Heart left ventricle (tissue), 16 donors: ENCODE measurements around the gene CBL. TPM values are rescaled to one million over a fixed set of nuclear protein-coding genes. Genes with fewer than 3 reads are reported as not detected.

Source experiments
- ATAC-seq, 4 donors: fragments of 200-7000 bp; cut with Tn5 transposase; one replicate each; pipeline ENCODE4 v1.9.1; 2020 to 2022; ENCODE audit warnings: moderate library complexity in 4 of 4, mild to moderate bottlenecking in 3 of 4, moderate number of reproducible peaks in 1 of 4
- DNase-seq, 5 donors: peaks; one replicate each; pipeline ENCODE4 v3.0.0-alpha.2; 2020
- H3K27ac ChIP-seq, 12 donors: fragments of 200-600 bp; sonication (generic) in 4 of 12; one replicate each; pipeline versions ENCODE4 v1.5.0 to v1.8.0; 2016 to 2022; ENCODE audit warnings: mild to moderate bottlenecking in 2 of 12
- H3K27me3 ChIP-seq, 9 donors: fragments of 200-600 bp; sonication (generic) in 2 of 9; one replicate each; pipeline versions ENCODE4 v1.5.1 to v1.8.0; 2016 to 2022; ENCODE audit warnings: mild to moderate bottlenecking in 3 of 9
- H3K36me3 ChIP-seq, 9 donors: fragments of 200-600 bp; sonication (generic) in 2 of 9; one replicate each; pipeline versions ENCODE4 v1.5.0 to v1.8.0; 2018 to 2022; ENCODE audit warnings: mild to moderate bottlenecking in 2 of 9
- H3K4me1 ChIP-seq, 12 donors: fragments of 200-600 bp; sonication (generic) in 4 of 12; one replicate each; pipeline versions ENCODE4 v1.5.0 to v1.8.0; 2016 to 2022; ENCODE audit warnings: mild to moderate bottlenecking in 3 of 12
- H3K4me3 ChIP-seq, 12 donors: fragments of 200-600 bp; sonication (generic) in 4 of 12; one replicate each; pipeline versions ENCODE4 v1.5.0 to v1.8.0; 2017 to 2022; ENCODE audit warnings: mild to moderate bottlenecking in 9 of 12, moderate library complexity in 4 of 12
- H3K9me3 ChIP-seq, 12 donors: fragments of 200-600 bp; sonication (generic) in 4 of 12; one replicate each; pipeline versions ENCODE4 v1.5.0 to v1.8.0; 2016 to 2022; ENCODE audit warnings: mild to moderate bottlenecking in 1 of 12
- CTCF ChIP-seq, 12 donors: fragments of 200-600 bp; sonication (generic) in 4 of 12; IDR thresholded peaks; one replicate each; pipeline versions ENCODE4 v1.5.0 to v1.8.0; 2018 to 2022; ENCODE audit warnings: antibody characterized with exemption in 12 of 12, mild to moderate bottlenecking in 5 of 12
- POLR2A ChIP-seq, 2 donors: fragments of 450-650 bp; IDR thresholded peaks; one replicate each; pipeline ENCODE4 v1.6.1; 2017; ENCODE audit warnings: antibody characterized with exemption in 2 of 2, mild to moderate bottlenecking in 2 of 2, moderate library complexity in 2 of 2
- WGBS, 4 donors: extraction: QIAGEN DNeasy Blood & Tissue Kit in 2 of 4; methylation state at CpG; one replicate each; pipeline versions ENCODE4 v1.1.5 to v1.1.7; 2013 to 2018; 5-methylcytosine and 5-hydroxymethylcytosine counted together
- intact Hi-C, 10 donors: fragments of 100-400 bp; cut with DNase I; formaldehyde crosslinking; loops; one replicate each; pipeline versions ENCODE4 v1.11.1 to v1.14.2; 2022
- polyA plus RNA-seq, 2 donors: library from polyadenylated mRNA; stranded (reverse); fragments of 200-250 nt; gene quantifications; one replicate each; pipeline ENCODE4 v1.2.3, GENCODE V29; 2013
- total RNA-seq, 9 donors: library from RNA; depleted of rRNA in 2 of 9; stranded (reverse); fragments of >200 nt in 2 of 9; fragmentation: NEBNext Ultra II Directional in 3 of 9; extraction: Animal tissue kit (Norgen Biotek cat#: 25700) in 3 of 9; gene quantifications; one replicate each; pipeline versions ENCODE4 v1.1.0 to v1.2.4, GENCODE V29; 2016 to 2023
- donor health status: ischemic (EF 13 %, LVEDD 7.1; RV severe dilation, severe dysfunction).
- donor health status: healthy with polysubstance abuse.
- donor health status: DM: no; HTN: yes; CAD: no.
- donor health status: DM: no; HTN: no; CAD: no.
- donor health status: ischemic (EF 25% LVEDD 6.9; RV normal size, moderate dysfunction).
- donor health status: ischemic (EF 25% LVEDD 5.7; RV mildly dilated, moderate dysfunction).
- donor health status: healthy.
- donor health status: DM: yes; HTN: yes; CAD: no.
- donor health status: ischemic (EF 35%, LVEDD 5.7; RV mildly dilated, moderate dysfunction).
- donor health status: nonischemic (EF 11% LVEDD 7.7; RV severe dilation, severe dysfunction).
- donor health status: DM: yes; HTN: yes; CAD: no.
- donor health status: PGD.
- donor health status: ischemic (EF 29% LVEDD 5.4; RV normal size, mild dysfunction).
- donor health status: nonischemic (EF 23%, LVEDD 6.1; RV moderate dilation, normal function).

Gene CBL
- total and polyA plus RNA-seq, 11 donors = 3.1 to 20.4 (median 7.4) TPM

DNA sequence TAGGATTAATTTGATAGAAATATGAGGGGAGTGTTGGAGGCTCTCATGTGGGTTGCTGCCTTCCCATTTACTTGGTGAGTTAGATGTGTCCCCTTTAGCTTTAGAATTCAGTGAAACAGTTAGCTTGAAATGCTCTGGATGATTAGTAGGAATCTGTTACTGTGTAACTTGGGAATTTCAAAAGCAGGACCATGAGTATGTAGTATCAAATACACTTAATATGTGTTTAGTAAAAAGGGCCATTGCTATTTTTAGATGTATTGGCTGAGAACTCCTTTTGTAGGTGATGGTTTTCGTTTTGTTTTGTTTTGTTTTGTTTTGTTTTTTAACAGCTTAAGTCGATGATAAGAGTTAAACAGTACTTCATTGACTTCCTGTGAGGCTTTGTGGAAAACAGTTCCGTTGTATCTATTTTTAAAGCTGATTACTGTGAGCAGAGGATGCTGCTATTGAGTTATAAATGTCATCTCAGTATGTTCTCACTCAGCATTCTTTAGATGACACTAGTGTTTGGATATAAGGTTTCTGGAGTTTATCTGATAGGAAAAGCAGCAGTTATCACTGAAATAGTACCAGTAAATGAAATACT is 57.3 kb downstream of the CBL start:
- 0 to 2% (median 1%) methylated on average over 3 of the region's 3 CpGs for WGBS, 4 donors
- DNase-seq (no peak), ATAC-seq (peak in 3 of 4 donors; percentile 55 to 88 (median 80))
- Histone ChIP-seq H3K36me3 (no peaks in the 10 kb centered on the region), H3K4me3 (peak overlapping the region in 2 of 12 donors; percentile 2 to 13), H3K9me3 (no peaks in the 10 kb centered on the region), H3K27ac (peak overlapping the region in 11 of 12 donors; percentile 34 to 80 (median 59)), H3K4me1 (peaks cover 4 to 92% (median 24%) of the 10 kb centered on the region in 12 donors), H3K27me3 (no peaks in the 10 kb centered on the region)
- intact Hi-C loops = loop anchor here in 3 of 10 donors (5.0 kb wide), 1 partner anchor 56 kb away; the partner anchor contains the start of gene CBL (in 3 of the 3)
- TF ChIP-seq CTCF (IDR thresholded peaks at IDR 0.05) = no peak
- TF ChIP-seq POLR2A (IDR thresholded peaks at IDR 0.05) = no peak

GRCh38 chr11:119266063-119266462 is 59.9 kb downstream of the CBL start:
- ATAC-seq = no peak
- intact Hi-C loops = no loop called here

DNA sequence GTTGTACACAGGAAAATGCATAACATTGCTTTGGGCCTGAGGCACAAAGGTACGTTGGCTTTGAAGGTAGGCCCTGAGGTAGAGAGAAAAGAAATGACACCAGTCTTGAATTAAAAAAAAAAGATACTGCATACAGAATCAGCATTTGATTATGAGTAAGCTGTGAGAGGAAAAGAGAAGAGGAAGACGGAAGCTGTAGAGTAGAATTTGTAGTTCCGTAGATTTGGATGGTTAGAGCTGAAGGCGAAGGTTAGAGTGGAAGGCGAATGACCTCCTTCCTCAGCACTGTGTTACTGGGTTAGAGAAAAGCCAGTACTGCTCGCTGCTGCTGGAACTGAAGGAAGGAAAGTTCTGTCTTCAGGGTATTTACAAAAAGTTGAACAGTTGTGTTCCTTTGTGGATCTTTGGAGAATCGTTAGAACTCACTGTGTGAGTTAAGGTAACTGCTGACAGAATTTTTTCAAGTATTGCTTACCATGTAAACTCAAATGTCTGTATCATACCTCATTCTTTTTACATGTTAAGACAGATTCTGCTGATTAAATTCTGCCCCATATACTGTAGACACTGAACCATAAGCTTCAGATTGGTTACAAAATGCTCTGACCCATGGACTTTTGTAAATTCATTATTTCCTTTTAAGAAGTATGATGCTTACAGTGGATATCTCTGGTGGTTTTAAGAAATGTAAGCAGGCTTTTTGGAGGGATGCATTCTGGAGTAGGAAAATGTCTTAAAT is 60.5 kb downstream of the CBL start:
- H3K4me3 ChIP-seq = no peak overlapping the region
- intact Hi-C loops = no loop called here
- ATAC-seq (no peak), DNase-seq (no peak)
- H3K4me1 ChIP-seq = peaks cover 4 to 66% (median 23%) of the 10 kb centered on the region in 12 donors
- WGBS, 4 donors = 76 to 81% (median 78%) methylated on average over 7 of the region's 7 CpGs
- no peak overlapping the region for H3K27ac ChIP-seq
- peaks cover 0 to 3% (median 0%) of the 10 kb centered on the region in 9 donors for H3K36me3 ChIP-seq
- H3K27me3 ChIP-seq = no peaks in the 10 kb centered on the region
- no peak for TF ChIP-seq POLR2A (IDR thresholded peaks at IDR 0.05)
- TF ChIP-seq CTCF (IDR thresholded peaks at IDR 0.05) = no peak
- H3K9me3 ChIP-seq = no peaks in the 10 kb centered on the region

More at GRCh38 chr11:119266063-119266462, 59.9 kb downstream of the CBL start:
- no peaks in the 10 kb centered on the region for H3K9me3 ChIP-seq
- no peak for DNase-seq
- peaks cover 4 to 72% (median 23%) of the 10 kb centered on the region in 12 donors for H3K4me1 ChIP-seq
- 82 to 93% (median 86%) methylated on average over 3 of the region's 3 CpGs for WGBS, 4 donors
- no peaks in the 10 kb centered on the region for H3K27me3 ChIP-seq
- no peak overlapping the region for H3K27ac ChIP-seq
- no peaks in the 10 kb centered on the region for H3K36me3 ChIP-seq
- TF ChIP-seq POLR2A (IDR thresholded peaks at IDR 0.05) (no peak), CTCF (IDR thresholded peaks at IDR 0.05) (no peak)
- H3K4me3 ChIP-seq = no peak overlapping the region

GRCh38 chr11:119267645-119268044 is 61.5 kb downstream of the CBL start:
- no peak for DNase-seq
- intact Hi-C loops = no loop called here
- 77 to 88% (median 80%) methylated on average over 5 of the region's 5 CpGs for WGBS, 4 donors
- TF ChIP-seq POLR2A (IDR thresholded peaks at IDR 0.05) = no peak
- TF ChIP-seq CTCF (IDR thresholded peaks at IDR 0.05) = no peak
- H3K4me1 ChIP-seq = peaks cover 4 to 57% (median 18%) of the 10 kb centered on the region in 12 donors
- no peaks in the 10 kb centered on the region for H3K9me3 ChIP-seq
- H3K36me3 ChIP-seq = peaks cover 0 to 12% (median 9%) of the 10 kb centered on the region in 9 donors
- H3K4me3 ChIP-seq = no peak overlapping the region
- peak overlapping the region in 1 of 12 donors; percentile 39 for H3K27ac ChIP-seq
- no peak for ATAC-seq
- no peaks in the 10 kb centered on the region for H3K27me3 ChIP-seq
